Smooth muscle cell (in vitro differentiated cells): Measurements from ENCODE around the gene RAB3C. TPM values are rescaled to one million over a fixed set of nuclear protein-coding genes. Genes with fewer than 3 reads are reported as not detected.

ENCODE experiments used
- DNase-seq: peaks from one replicate; lab custom pipeline; 2025; ENCODE audit not compliant: unreplicated experiment; lab: John Stamatoyannopoulos, UW
- H2AFZ ChIP-seq: fragments of 200-600 bp; sonication (generic); 2 replicates; pipeline ENCODE4 v1.6.0; 2016; ENCODE audit warnings: antibody characterized with exemption, low read depth, mild to moderate bottlenecking
- H3F3A ChIP-seq: fragments of 200-600 bp; sonication (generic); 2 replicates; pipeline ENCODE4 v1.6.0; 2017; ENCODE audit warnings: antibody characterized with exemption, low read depth
- H3K27ac ChIP-seq: fragments of 200-600 bp; sonication (generic); 2 replicates; pipeline ENCODE4 v1.5.1; 2016; ENCODE audit warnings: low read depth, mild to moderate bottlenecking
- H3K27me3 ChIP-seq: fragments of 200-600 bp; sonication (generic); 2 replicates; pipeline ENCODE4 v1.6.1; 2016; ENCODE audit warnings: low read depth, mild to moderate bottlenecking
- H3K36me3 ChIP-seq: fragments of 200-600 bp; sonication (generic); 2 replicates; pipeline ENCODE4 v1.5.1; 2016; ENCODE audit warnings: low read depth
- H3K4me1 ChIP-seq: fragments of 200-600 bp; sonication (generic); 2 replicates; pipeline ENCODE4 v1.5.1; 2016; ENCODE audit warnings: low read depth
- H3K4me2 ChIP-seq: fragments of 200-600 bp; sonication (generic); 2 replicates; pipeline ENCODE4 v1.6.0; 2016; ENCODE audit warnings: mild to moderate bottlenecking
- H3K4me3 ChIP-seq: fragments of 200-600 bp; sonication (generic); 2 replicates; pipeline ENCODE4 v1.5.1; 2016; ENCODE audit warnings: mild to moderate bottlenecking
- H3K79me2 ChIP-seq: fragments of 200-600 bp; sonication (generic); 2 replicates; pipeline ENCODE4 v1.6.0; 2016; ENCODE audit warnings: low read depth, mild to moderate bottlenecking
- H3K9ac ChIP-seq: fragments of 200-600 bp; sonication (generic); 2 replicates; pipeline ENCODE4 v1.6.0; 2016; ENCODE audit warnings: low read depth
- H3K9me3 ChIP-seq: fragments of 200-600 bp; sonication (generic); replicated peaks from 2 replicates; pipeline ENCODE4 v1.5.1; 2016; ENCODE audit warnings: low read depth
- H4K20me1 ChIP-seq: fragments of 200-600 bp; sonication (generic); 2 replicates; pipeline ENCODE4 v1.6.0; 2016; ENCODE audit warnings: low read depth
- CTCF ChIP-seq: fragments of 200-600 bp; sonication (generic); IDR thresholded peaks from 2 replicates; pipeline ENCODE4 v1.5.1; 2017; ENCODE audit warnings: borderline replicate concordance, mild to moderate bottlenecking, antibody characterized with exemption; ENCODE audit not compliant: insufficient read depth, poor library complexity, severe bottlenecking
- WGBS: methylation state at CpG from one replicate; pipeline ENCODE4 v1.1.7; 2016; ENCODE audit warnings: low lambda C conversion rate; 5-methylcytosine and 5-hydroxymethylcytosine counted together
- polyA plus RNA-seq: library from polyadenylated mRNA; unstranded; fragments of >200 nt; fragmentation: Nextera tagmentation; extraction: Ambion mirVana; gene quantifications from 2 replicates; pipeline ENCODE4 v1.2.1, GENCODE V29; 2016
- total RNA-seq: library from RNA; depleted of rRNA; stranded (reverse); fragments of >200 nt; gene quantifications from 2 replicates; pipeline ENCODE4 v1.2.3, GENCODE V29; 2014

RAB3C gene
- total and polyA plus RNA-seq, 2 experiments from 2014 or later: 0.10 to 1.1 TPM

- no peaks in the 10 kb centered on the region for H3K79me2 ChIP-seq
- no peak for DNase-seq
- no peaks in the 10 kb centered on the region for H4K20me1 ChIP-seq
- no peaks in the 10 kb centered on the region for H3K9me3 ChIP-seq
- no peak overlapping the region for H3K27ac ChIP-seq
- H2AFZ ChIP-seq: no peak overlapping the region
- no peaks in the 10 kb centered on the region for H3F3A ChIP-seq
- no peaks in the 10 kb centered on the region for H3K4me1 ChIP-seq
- 47% methylated on average over 3 of the region's 3 CpGs for WGBS
- H3K9ac ChIP-seq: no peak overlapping the region
- no peaks in the 10 kb centered on the region for H3K27me3 ChIP-seq
- no peaks in the 10 kb centered on the region for H3K36me3 ChIP-seq
- no peak overlapping the region for H3K4me2 ChIP-seq
- H3K4me3 ChIP-seq: no peak overlapping the region
- no peak for TF ChIP-seq CTCF
Observed at GRCh38 chr5:58787987-58788386, 205.1 kb downstream of the RAB3C start.

- Histone ChIP-seq H3K9me3 (no peaks in the 10 kb centered on the region), H3K27me3 (no peaks in the 10 kb centered on the region), H3K4me3 (no peak overlapping the region), H3K27ac (no peak overlapping the region), H3K4me1 (no peaks in the 10 kb centered on the region), H3K36me3 (no peaks in the 10 kb centered on the region), H3F3A (no peaks in the 10 kb centered on the region), H4K20me1 (no peaks in the 10 kb centered on the region), H2AFZ (no peak overlapping the region), H3K79me2 (no peaks in the 10 kb centered on the region), H3K9ac (no peak overlapping the region), H3K4me2 (no peak overlapping the region)
- DNase-seq: no peak
- WGBS: 61% methylated on average over 4 of the region's 4 CpGs
- TF ChIP-seq CTCF: no peak
Observed at GRCh38 chr5:58793888-58794657, 211.2 kb downstream of the RAB3C start.

- no peak for TF ChIP-seq CTCF
- Histone ChIP-seq H3K36me3 (no peaks in the 10 kb centered on the region), H3K9ac (no peak overlapping the region), H3K4me3 (no peak overlapping the region), H3K27me3 (no peaks in the 10 kb centered on the region), H4K20me1 (no peaks in the 10 kb centered on the region), H3K4me1 (no peaks in the 10 kb centered on the region), H3K9me3 (no peaks in the 10 kb centered on the region), H3F3A (no peaks in the 10 kb centered on the region), H3K27ac (no peak overlapping the region), H3K4me2 (no peak overlapping the region), H3K79me2 (no peaks in the 10 kb centered on the region), H2AFZ (no peak overlapping the region)
- no peak for DNase-seq
- WGBS: 97% methylated on average over 4 of the region's 4 CpGs
Observed at GRCh38 chr5:58794875-58795274, 212.0 kb downstream of the RAB3C start.

GRCh38 chr5:58795327-58795726 lies 212.5 kb downstream of the RAB3C start:
- Histone ChIP-seq H3K9ac (no peak overlapping the region), H3K4me3 (no peak overlapping the region), H3K4me1 (no peaks in the 10 kb centered on the region), H3K27ac (no peak overlapping the region), H3K4me2 (no peak overlapping the region), H4K20me1 (no peaks in the 10 kb centered on the region), H2AFZ (no peak overlapping the region), H3K36me3 (no peaks in the 10 kb centered on the region), H3K79me2 (no peaks in the 10 kb centered on the region), H3K27me3 (no peaks in the 10 kb centered on the region), H3F3A (no peaks in the 10 kb centered on the region), H3K9me3 (no peaks in the 10 kb centered on the region)
- DNase-seq: no peak
- TF ChIP-seq CTCF: no peak
